Measurements from ENCODE around the gene SLCO2B1. TPM values are rescaled to one million over a fixed set of nuclear protein-coding genes. Genes with fewer than 3 reads are reported as not detected.

Gene SLCO2B1
- total RNA-seq, 6 experiments from 2014 or later: not detected

- Mint-ChIP-seq H3K27me3 (ENCODE audit: insufficient read depth) (peaks cover 26% of the 10 kb centered on the region), H3K4me1 (ENCODE audit: low read depth) (peaks cover 47% of the 10 kb centered on the region), H3K27ac (no peak overlapping the region), H3K9me3 (peaks cover 16% of the 10 kb centered on the region), H3K36me3 (ENCODE audit: low read depth) (peaks cover 11% of the 10 kb centered on the region), H3K4me3 (0 out of 2 replicates have a peak overlapping the region, but pooled peaks have one; percentile 13)
- DNase-seq: no peak
- no peak for TF ChIP-seq CTCF (IDR thresholded peaks at IDR 0.05)
These were observed 43.7 kb upstream of the SLCO2B1 start for GRCh38 chr11:75107187-75107586.

DNA sequence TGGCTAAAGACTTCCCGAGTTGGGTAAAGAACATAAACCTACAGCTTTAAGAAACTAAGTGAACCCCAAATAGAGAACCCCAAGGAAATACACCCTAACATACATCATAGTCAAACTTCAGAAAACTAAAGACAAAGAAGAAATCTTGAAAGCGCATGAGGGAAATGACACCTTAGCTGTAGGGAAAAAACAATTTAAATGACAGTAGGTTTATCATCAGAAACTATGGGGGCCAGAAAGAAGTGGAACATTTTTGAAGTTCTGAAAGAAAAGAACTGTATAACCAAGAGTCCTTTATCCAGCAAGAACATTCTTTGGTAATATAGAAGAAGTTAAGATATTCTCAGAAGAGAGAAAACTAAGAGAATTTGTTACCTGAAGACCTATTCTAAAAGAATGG lies 38.7 kb upstream of the SLCO2B1 start:
- H3K4me1 Mint-ChIP-seq (ENCODE audit: low read depth): peaks cover 8% of the 10 kb centered on the region
- H3K27ac Mint-ChIP-seq: no peak overlapping the region
- no peak for TF ChIP-seq CTCF (IDR thresholded peaks at IDR 0.05)
- no peak for DNase-seq
- H3K9me3 Mint-ChIP-seq: peaks cover 31% of the 10 kb centered on the region
- H3K4me3 Mint-ChIP-seq: no peak overlapping the region
- H3K27me3 Mint-ChIP-seq (ENCODE audit: insufficient read depth): peaks cover 24% of the 10 kb centered on the region
- H3K36me3 Mint-ChIP-seq (ENCODE audit: low read depth): peaks cover 11% of the 10 kb centered on the region

GRCh38 chr11:75113030-75113429 lies 37.9 kb upstream of the SLCO2B1 start:
- H3K9me3 Mint-ChIP-seq: peaks cover 31% of the 10 kb centered on the region
- H3K4me3 Mint-ChIP-seq: no peak overlapping the region
- H3K4me1 Mint-ChIP-seq (ENCODE audit: low read depth): no peaks in the 10 kb centered on the region
- no peak overlapping the region for H3K27ac Mint-ChIP-seq
- H3K27me3 Mint-ChIP-seq (ENCODE audit: insufficient read depth): peaks cover 25% of the 10 kb centered on the region
- no peak for DNase-seq
- no peak for TF ChIP-seq CTCF (IDR thresholded peaks at IDR 0.05)
- peaks cover 11% of the 10 kb centered on the region for H3K36me3 Mint-ChIP-seq (ENCODE audit: low read depth)

DNA sequence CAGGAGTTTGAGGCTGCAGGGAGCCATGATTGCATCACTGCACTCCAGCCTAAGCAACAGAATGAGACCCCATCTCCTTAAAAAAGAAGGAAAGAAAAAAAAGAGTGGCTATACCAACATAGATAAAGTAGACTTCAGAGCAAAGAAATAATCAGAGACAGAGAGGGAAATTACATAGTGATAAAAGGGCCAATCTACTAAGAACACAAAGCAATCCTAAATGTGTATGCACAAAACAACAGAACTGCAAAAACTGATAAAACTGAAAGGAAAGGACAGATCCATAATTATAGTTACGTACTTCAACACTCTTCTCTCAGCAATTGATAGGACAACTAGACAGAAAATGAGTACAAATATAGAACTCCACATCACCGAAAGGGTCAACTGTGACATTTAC lies 36.4 kb upstream of the SLCO2B1 start:
- no peak overlapping the region for H3K4me3 Mint-ChIP-seq
- H3K9me3 Mint-ChIP-seq: peaks cover 42% of the 10 kb centered on the region
- H3K27me3 Mint-ChIP-seq (ENCODE audit: insufficient read depth): peaks cover 24% of the 10 kb centered on the region
- peaks cover 22% of the 10 kb centered on the region for H3K36me3 Mint-ChIP-seq (ENCODE audit: low read depth)
- no peak overlapping the region for H3K27ac Mint-ChIP-seq
- DNase-seq: no peak
- TF ChIP-seq CTCF (IDR thresholded peaks at IDR 0.05): no peak
- H3K4me1 Mint-ChIP-seq (ENCODE audit: low read depth): no peaks in the 10 kb centered on the region

GRCh38 chr11:75118577-75118976 lies 32.3 kb upstream of the SLCO2B1 start:
- Mint-ChIP-seq H3K9me3 (peaks cover 24% of the 10 kb centered on the region), H3K27ac (no peak overlapping the region), H3K27me3 (ENCODE audit: insufficient read depth) (peaks cover 26% of the 10 kb centered on the region), H3K36me3 (ENCODE audit: low read depth) (peaks cover 10% of the 10 kb centered on the region; the same call in 1 of the 2 replicates), H3K4me3 (no peak overlapping the region), H3K4me1 (ENCODE audit: low read depth) (no peaks in the 10 kb centered on the region)
- DNase-seq: no peak
- no peak for TF ChIP-seq CTCF (IDR thresholded peaks at IDR 0.05)

- peaks cover 38% of the 10 kb centered on the region for H3K27me3 Mint-ChIP-seq (ENCODE audit: insufficient read depth)
- peaks cover 4% of the 10 kb centered on the region; the same call in 1 of the 2 replicates for H3K36me3 Mint-ChIP-seq (ENCODE audit: low read depth)
- TF ChIP-seq CTCF (IDR thresholded peaks at IDR 0.05): no peak
- H3K4me3 Mint-ChIP-seq: no peak overlapping the region
- H3K9me3 Mint-ChIP-seq: peaks cover 12% of the 10 kb centered on the region; the same call in 1 of the 2 replicates
- no peaks in the 10 kb centered on the region for H3K4me1 Mint-ChIP-seq (ENCODE audit: low read depth)
- H3K27ac Mint-ChIP-seq: no peak overlapping the region
- DNase-seq: no peak
These were observed 24.3 kb upstream of the SLCO2B1 start for GRCh38 chr11:75126564-75126963.
